K562 (cell line): ENCODE results near the gene SFXN5. TPM values are rescaled to one million over a fixed set of nuclear protein-coding genes. Genes with fewer than 3 reads are reported as not detected.

ENCODE experiments used
- PHF20 ChIP-seq: fragments of 450-650 bp; IDR thresholded peaks from 2 replicates; pipeline ENCODE4 v1.6.1; 2018; ENCODE audit not compliant: partially characterized antibody
- SETDB1 ChIP-seq: IDR thresholded peaks from one replicate; pipeline ENCODE4 v1.6.1; 2012; ENCODE audit warnings: low read length, control low read depth, inconsistent platforms
- STAT5B ChIP-seq: fragments of 250-450 bp; sonication (Bioruptor Pico); IDR thresholded peaks from 2 replicates; pipeline ENCODE4 v1.8.0; 2021; ENCODE audit warnings: mild to moderate bottlenecking, inconsistent platforms
- TRIM24 ChIP-seq, 2 experiments: fragments of 450-650 bp; IDR thresholded peaks; 2 replicates each; pipeline ENCODE4 v1.6.1; 2016
- ZKSCAN1 ChIP-seq: fragments of 150-350 bp; IDR thresholded peaks from 2 replicates; pipeline ENCODE4 v1.6.1; 2016; ENCODE audit warnings: low read depth, low read length
- ZNF586 ChIP-seq: fragments of 450-650 bp; formaldehyde crosslinking; conservative IDR thresholded peaks from 2 replicates; pipeline ENCODE4 v1.4.0; 2020; ENCODE audit warnings: mild to moderate bottlenecking, moderate library complexity
- polyA plus RNA-seq, 8 experiments: library from polyadenylated mRNA; depleted of rRNA in 4 of 8; stranded (reverse) in 5 of 8; unstranded in 3 of 8; fragments of >200 nt; fragmentation: Nextera tagmentation in 2 of 8; fragmentation: Illumina TruSeq in 1 of 8; extraction: Ambion mirVana in 2 of 8; extraction: Trizol in 1 of 8; gene quantifications; 2 replicates each; pipeline versions ENCODE4 v1.2.1 to v1.2.3, GENCODE V29; 2011 to 2014; ENCODE audit warnings: inconsistent platforms in 1 of 8, missing spikeins in 1 of 8
- total RNA-seq, 7 experiments: library from RNA; depleted of rRNA in 6 of 7; stranded (reverse); fragments of >200 nt in 6 of 7; fragmentation: Illumina TruSeq in 2 of 7; extraction: Trizol in 2 of 7; gene quantifications; 2 replicates each; pipeline versions ENCODE4 v1.2.1 to v1.2.3, GENCODE V29; 2011 to 2021; ENCODE audit warnings: low replicate concordance in 1 of 7
- TF ChIP-seq, protein P1 (sequence below): fragments of 450-650 bp; IDR thresholded peaks from 2 replicates; pipeline ENCODE4 v1.6.1; 2016; ENCODE audit warnings: mild to moderate bottlenecking, moderate library complexity
- TF ChIP-seq, protein P2 (sequence below), 2 experiments: fragments of 450-650 bp; conservative IDR thresholded peaks; 2 replicates each; pipeline ENCODE4 v1.6.1; 2017; ENCODE audit warnings: mild to moderate bottlenecking in 2 of 2, moderate library complexity in 2 of 2

SFXN5 gene
- total and polyA plus RNA-seq, 9 of the 15 experiments (the other 6 are each of a cell fraction or from before 2014, with no cell fraction given) = 8.3 to 22.6 (median 16.0) TPM

DNA sequence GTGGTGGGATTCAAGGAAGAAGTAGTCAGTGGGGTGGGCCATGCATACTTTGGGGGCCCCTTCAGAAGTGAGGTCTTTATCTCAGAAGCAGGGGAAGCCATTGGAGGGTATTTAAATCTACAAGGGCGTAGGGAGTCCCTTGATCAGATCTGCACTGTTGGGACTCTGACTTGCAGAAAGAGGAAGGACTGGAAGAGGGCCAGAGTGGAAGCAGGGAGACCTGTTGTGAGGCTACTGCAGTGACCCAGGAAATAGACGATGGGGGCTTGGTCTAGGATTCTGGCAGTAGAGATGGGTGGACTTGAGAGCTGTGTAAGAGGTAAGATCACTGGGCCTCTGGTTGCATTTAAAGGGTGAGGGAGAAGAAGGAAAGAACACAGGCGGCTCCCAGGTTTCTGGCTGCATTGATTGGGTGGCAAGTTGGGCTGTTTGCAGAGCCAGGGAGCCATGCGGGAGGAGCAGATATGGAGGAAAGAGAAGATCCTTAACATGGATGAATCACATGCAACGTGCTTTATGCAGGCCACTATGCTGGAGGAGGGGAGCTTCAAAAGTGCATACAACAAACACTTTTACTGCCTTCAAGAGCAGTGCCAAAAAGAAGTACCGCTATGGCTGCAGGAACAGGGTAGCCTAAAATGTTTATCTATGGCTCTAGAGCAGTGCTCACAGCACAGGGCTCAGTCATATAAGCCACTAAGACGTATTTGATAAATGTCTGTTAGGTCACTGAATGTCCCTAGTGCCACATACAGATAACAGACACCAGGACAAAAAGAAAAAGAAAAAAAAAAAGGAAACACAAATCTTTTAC, 2.3 kb downstream of the SFXN5 start (continued):
- TF ChIP-seq, protein P1, sequence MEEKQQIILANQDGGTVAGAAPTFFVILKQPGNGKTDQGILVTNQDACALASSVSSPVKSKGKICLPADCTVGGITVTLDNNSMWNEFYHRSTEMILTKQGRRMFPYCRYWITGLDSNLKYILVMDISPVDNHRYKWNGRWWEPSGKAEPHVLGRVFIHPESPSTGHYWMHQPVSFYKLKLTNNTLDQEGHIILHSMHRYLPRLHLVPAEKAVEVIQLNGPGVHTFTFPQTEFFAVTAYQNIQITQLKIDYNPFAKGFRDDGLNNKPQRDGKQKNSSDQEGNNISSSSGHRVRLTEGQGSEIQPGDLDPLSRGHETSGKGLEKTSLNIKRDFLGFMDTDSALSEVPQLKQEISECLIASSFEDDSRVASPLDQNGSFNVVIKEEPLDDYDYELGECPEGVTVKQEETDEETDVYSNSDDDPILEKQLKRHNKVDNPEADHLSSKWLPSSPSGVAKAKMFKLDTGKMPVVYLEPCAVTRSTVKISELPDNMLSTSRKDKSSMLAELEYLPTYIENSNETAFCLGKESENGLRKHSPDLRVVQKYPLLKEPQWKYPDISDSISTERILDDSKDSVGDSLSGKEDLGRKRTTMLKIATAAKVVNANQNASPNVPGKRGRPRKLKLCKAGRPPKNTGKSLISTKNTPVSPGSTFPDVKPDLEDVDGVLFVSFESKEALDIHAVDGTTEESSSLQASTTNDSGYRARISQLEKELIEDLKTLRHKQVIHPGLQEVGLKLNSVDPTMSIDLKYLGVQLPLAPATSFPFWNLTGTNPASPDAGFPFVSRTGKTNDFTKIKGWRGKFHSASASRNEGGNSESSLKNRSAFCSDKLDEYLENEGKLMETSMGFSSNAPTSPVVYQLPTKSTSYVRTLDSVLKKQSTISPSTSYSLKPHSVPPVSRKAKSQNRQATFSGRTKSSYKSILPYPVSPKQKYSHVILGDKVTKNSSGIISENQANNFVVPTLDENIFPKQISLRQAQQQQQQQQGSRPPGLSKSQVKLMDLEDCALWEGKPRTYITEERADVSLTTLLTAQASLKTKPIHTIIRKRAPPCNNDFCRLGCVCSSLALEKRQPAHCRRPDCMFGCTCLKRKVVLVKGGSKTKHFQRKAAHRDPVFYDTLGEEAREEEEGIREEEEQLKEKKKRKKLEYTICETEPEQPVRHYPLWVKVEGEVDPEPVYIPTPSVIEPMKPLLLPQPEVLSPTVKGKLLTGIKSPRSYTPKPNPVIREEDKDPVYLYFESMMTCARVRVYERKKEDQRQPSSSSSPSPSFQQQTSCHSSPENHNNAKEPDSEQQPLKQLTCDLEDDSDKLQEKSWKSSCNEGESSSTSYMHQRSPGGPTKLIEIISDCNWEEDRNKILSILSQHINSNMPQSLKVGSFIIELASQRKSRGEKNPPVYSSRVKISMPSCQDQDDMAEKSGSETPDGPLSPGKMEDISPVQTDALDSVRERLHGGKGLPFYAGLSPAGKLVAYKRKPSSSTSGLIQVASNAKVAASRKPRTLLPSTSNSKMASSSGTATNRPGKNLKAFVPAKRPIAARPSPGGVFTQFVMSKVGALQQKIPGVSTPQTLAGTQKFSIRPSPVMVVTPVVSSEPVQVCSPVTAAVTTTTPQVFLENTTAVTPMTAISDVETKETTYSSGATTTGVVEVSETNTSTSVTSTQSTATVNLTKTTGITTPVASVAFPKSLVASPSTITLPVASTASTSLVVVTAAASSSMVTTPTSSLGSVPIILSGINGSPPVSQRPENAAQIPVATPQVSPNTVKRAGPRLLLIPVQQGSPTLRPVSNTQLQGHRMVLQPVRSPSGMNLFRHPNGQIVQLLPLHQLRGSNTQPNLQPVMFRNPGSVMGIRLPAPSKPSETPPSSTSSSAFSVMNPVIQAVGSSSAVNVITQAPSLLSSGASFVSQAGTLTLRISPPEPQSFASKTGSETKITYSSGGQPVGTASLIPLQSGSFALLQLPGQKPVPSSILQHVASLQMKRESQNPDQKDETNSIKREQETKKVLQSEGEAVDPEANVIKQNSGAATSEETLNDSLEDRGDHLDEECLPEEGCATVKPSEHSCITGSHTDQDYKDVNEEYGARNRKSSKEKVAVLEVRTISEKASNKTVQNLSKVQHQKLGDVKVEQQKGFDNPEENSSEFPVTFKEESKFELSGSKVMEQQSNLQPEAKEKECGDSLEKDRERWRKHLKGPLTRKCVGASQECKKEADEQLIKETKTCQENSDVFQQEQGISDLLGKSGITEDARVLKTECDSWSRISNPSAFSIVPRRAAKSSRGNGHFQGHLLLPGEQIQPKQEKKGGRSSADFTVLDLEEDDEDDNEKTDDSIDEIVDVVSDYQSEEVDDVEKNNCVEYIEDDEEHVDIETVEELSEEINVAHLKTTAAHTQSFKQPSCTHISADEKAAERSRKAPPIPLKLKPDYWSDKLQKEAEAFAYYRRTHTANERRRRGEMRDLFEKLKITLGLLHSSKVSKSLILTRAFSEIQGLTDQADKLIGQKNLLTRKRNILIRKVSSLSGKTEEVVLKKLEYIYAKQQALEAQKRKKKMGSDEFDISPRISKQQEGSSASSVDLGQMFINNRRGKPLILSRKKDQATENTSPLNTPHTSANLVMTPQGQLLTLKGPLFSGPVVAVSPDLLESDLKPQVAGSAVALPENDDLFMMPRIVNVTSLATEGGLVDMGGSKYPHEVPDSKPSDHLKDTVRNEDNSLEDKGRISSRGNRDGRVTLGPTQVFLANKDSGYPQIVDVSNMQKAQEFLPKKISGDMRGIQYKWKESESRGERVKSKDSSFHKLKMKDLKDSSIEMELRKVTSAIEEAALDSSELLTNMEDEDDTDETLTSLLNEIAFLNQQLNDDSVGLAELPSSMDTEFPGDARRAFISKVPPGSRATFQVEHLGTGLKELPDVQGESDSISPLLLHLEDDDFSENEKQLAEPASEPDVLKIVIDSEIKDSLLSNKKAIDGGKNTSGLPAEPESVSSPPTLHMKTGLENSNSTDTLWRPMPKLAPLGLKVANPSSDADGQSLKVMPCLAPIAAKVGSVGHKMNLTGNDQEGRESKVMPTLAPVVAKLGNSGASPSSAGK = no peak
- TF ChIP-seq, protein P2, sequence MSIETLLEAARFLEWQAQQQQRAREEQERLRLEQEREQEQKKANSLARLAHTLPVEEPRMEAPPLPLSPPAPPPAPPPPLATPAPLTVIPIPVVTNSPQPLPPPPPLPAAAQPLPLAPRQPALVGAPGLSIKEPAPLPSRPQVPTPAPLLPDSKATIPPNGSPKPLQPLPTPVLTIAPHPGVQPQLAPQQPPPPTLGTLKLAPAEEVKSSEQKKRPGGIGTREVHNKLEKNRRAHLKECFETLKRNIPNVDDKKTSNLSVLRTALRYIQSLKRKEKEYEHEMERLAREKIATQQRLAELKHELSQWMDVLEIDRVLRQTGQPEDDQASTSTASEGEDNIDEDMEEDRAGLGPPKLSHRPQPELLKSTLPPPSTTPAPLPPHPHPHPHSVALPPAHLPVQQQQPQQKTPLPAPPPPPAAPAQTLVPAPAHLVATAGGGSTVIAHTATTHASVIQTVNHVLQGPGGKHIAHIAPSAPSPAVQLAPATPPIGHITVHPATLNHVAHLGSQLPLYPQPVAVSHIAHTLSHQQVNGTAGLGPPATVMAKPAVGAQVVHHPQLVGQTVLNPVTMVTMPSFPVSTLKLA (conservative IDR thresholded peaks at IDR 0.05) = peak; percentile 41 to 46; a peak in 1 of 4 replicates
- TF ChIP-seq SETDB1 (no peak), TRIM24 (IDR thresholded peaks at IDR 0.05) (peak in 1 of 2 experiments; percentile 14; a peak in 1 of 4 replicates), ZNF586 (CRISPR knock-in tag) (no peak), ZKSCAN1 (no peak), STAT5B (CRISPR knock-in tag) (no peak), PHF20 (no peak)
- TF ChIP-seq, all 486 proteins: peak for 65
